ENCODE measurements around the gene DNAJA3. TPM values are rescaled to one million over a fixed set of nuclear protein-coding genes. Genes with fewer than 3 reads are reported as not detected.

The DNAJA3 gene
- total and polyA plus RNA-seq, 4 experiments from 2014 or later: 52.4 to 71.1 (median 61.5) TPM

DNA sequence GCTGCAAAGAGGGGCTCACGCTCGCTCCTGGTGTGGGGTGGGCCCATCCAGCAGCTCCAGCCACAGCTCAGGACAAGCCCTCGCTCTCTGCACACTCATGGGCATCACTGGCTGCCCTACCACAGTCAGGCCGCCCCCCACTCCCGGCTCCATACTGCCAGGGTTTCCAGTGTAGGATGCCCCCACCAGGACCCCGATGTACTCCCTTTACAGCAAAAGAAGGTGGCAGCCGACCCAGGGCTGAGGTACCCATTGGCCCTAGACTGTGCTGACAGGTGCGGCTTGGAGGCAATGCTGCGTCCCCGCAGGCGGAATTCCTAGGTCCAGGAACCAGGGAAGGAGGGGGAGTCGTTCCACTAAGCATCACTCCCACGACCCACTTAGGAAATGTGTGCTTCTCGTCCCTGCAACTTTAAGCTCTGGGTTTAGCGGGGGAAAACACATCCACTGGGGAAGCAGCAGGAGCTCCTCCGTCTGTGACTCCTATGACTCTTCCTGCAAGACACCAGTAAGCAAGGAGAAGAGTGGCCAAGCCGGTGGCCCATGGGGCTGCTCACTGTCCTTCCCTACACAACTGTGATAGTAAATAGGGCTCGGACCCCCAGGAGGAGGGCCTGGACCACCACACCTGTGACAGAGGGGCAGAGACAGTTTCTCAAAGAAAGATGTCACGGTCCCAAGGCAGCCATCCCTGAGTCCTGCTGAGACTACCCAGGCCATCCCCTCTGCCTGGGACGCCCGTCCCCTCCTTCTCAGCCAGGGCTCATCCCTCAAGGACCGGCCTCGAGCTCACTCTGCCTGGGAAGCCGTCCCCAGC, 22.3 kb upstream of the DNAJA3 start:
- peak in 1 of 5 donors; percentile 43 for DNase-seq
- Mint-ChIP-seq H3K4me1 (peaks cover 19 to 36% (median 24%) of the 10 kb centered on the region in 4 donors), H3K9me3 (peaks cover 0 to 17% (median 0%) of the 10 kb centered on the region in 8 donors), H3K27ac (peak overlapping the region in 4 of 7 donors; percentile 42 to 95 (median 82)), H3K36me3 (peaks cover 34 to 73% of the 10 kb centered on the region in 2 donors), H3K27me3 (no peaks in the 10 kb centered on the region), H3K4me3 (no peak overlapping the region)
- no peak overlapping the region for H3K4me3 ChIP-seq (ENCODE audit: low read length in 2 of 2)
- ChIA-PET POLR2A (ENCODE audit: partially characterized antibody) (interaction anchor here (0.6 to 3.0 kb wide), 5 partner anchors 8 to 579 kb away, joined by 3 to 49 read pairs (median 3); partner anchors contain the start of genes CORO7 and PAM16), CTCF (ENCODE audit: partially characterized antibody) (interaction anchor here (0.6 to 3.9 kb wide), 33 partner anchors 10 to 193 kb away, joined by 3 to 50 read pairs (median 4); partner anchors contain the start of genes CORO7 and PAM16)
- no peaks in the 10 kb centered on the region for H3K27me3 ChIP-seq (ENCODE audit: insufficient read depth, low read length)
- H3K27ac ChIP-seq (ENCODE audit: low read depth, low read length): no peak overlapping the region
- no peaks in the 10 kb centered on the region for H3K4me1 ChIP-seq (ENCODE audit: insufficient read depth, low read length)
- intact Hi-C loops (cut with micrococcal nuclease): loop anchor here (2.0 kb wide), 1 partner anchor 115 kb away; no protein-coding TSS in a partner anchor
- H3K36me3 ChIP-seq (ENCODE audit: insufficient read depth, low read length): peaks cover 79% of the 10 kb centered on the region
- no peaks in the 10 kb centered on the region for H3K9me3 ChIP-seq (ENCODE audit: control insufficient read depth in 1 of 2, low read length in 2 of 2)

- H3K4me1 ChIP-seq (ENCODE audit: insufficient read depth, low read length): peaks cover 7% of the 10 kb centered on the region
- ChIA-PET POLR2A (ENCODE audit: partially characterized antibody) (interaction anchor here (3.0 kb wide), 1 partner anchor 10 kb away, joined by 49 read pairs; the partner anchor contains the start of gene CORO7), CTCF (ENCODE audit: partially characterized antibody) (interaction anchor here (0.8 to 3.9 kb wide), 7 partner anchors 9 to 116 kb away, joined by 3 to 50 read pairs (median 4); no protein-coding TSS in a partner anchor)
- H3K4me1 Mint-ChIP-seq: peaks cover 15 to 38% (median 20%) of the 10 kb centered on the region in 4 donors
- H3K27ac Mint-ChIP-seq: peak overlapping the region; percentile 55 to 95 (median 86)
- peaks cover 83% of the 10 kb centered on the region for H3K36me3 ChIP-seq (ENCODE audit: insufficient read depth, low read length)
- no peaks in the 10 kb centered on the region for H3K9me3 ChIP-seq (ENCODE audit: control insufficient read depth in 1 of 2, low read length in 2 of 2)
- no peak overlapping the region for H3K4me3 ChIP-seq (ENCODE audit: low read length in 2 of 2)
- H3K36me3 Mint-ChIP-seq: peaks cover 34 to 74% of the 10 kb centered on the region in 2 donors
- peak; percentile 36 to 60 (median 48) for DNase-seq
- H3K4me3 Mint-ChIP-seq: peak overlapping the region in 5 of 8 donors; percentile 25 to 73 (median 40)
- H3K27ac ChIP-seq (ENCODE audit: low read depth, low read length): no peak overlapping the region
- H3K9me3 Mint-ChIP-seq: peaks cover 0 to 21% (median 0%) of the 10 kb centered on the region in 8 donors
- intact Hi-C loops (cut with micrococcal nuclease): no loop called here
- no peaks in the 10 kb centered on the region for H3K27me3 ChIP-seq (ENCODE audit: insufficient read depth, low read length)
- H3K27me3 Mint-ChIP-seq: no peaks in the 10 kb centered on the region
Measured at GRCh38 chr16:4404247-4404966, 21.3 kb upstream of the DNAJA3 start.

- CTCF ChIA-PET (ENCODE audit: partially characterized antibody): interaction anchor here (0.6 to 3.9 kb wide), 8 partner anchors 8 to 116 kb away, joined by 3 to 50 read pairs (median 4); no protein-coding TSS in a partner anchor
- Mint-ChIP-seq H3K27me3 (no peaks in the 10 kb centered on the region), H3K4me3 (peak overlapping the region in 3 of 8 donors; percentile 44 to 73 (median 54)), H3K4me1 (peaks cover 13 to 37% (median 20%) of the 10 kb centered on the region in 4 donors), H3K9me3 (peaks cover 0 to 19% (median 0%) of the 10 kb centered on the region in 8 donors), H3K36me3 (peaks cover 30 to 74% of the 10 kb centered on the region in 2 donors), H3K27ac (peak overlapping the region; percentile 55 to 95 (median 86))
- H3K9me3 ChIP-seq (ENCODE audit: control insufficient read depth in 1 of 2, low read length in 2 of 2): no peaks in the 10 kb centered on the region
- peaks cover 12% of the 10 kb centered on the region for H3K4me1 ChIP-seq (ENCODE audit: insufficient read depth, low read length)
- H3K27me3 ChIP-seq (ENCODE audit: insufficient read depth, low read length): no peaks in the 10 kb centered on the region
- peaks cover 83% of the 10 kb centered on the region for H3K36me3 ChIP-seq (ENCODE audit: insufficient read depth, low read length)
- POLR2A ChIA-PET (ENCODE audit: partially characterized antibody): interaction anchor here (1.3 kb wide), 1 partner anchor 11 kb away, joined by 4 read pairs; the partner anchor contains the start of gene CORO7
- H3K27ac ChIP-seq (ENCODE audit: low read depth, low read length): no peak overlapping the region
- no peak overlapping the region for H3K4me3 ChIP-seq (ENCODE audit: low read length in 2 of 2)
- peak in 3 of 5 donors; percentile 16 to 43 (median 23) for DNase-seq
- intact Hi-C loops (cut with micrococcal nuclease): no loop called here
Measured at GRCh38 chr16:4404967-4405696, 20.5 kb upstream of the DNAJA3 start.

DNA sequence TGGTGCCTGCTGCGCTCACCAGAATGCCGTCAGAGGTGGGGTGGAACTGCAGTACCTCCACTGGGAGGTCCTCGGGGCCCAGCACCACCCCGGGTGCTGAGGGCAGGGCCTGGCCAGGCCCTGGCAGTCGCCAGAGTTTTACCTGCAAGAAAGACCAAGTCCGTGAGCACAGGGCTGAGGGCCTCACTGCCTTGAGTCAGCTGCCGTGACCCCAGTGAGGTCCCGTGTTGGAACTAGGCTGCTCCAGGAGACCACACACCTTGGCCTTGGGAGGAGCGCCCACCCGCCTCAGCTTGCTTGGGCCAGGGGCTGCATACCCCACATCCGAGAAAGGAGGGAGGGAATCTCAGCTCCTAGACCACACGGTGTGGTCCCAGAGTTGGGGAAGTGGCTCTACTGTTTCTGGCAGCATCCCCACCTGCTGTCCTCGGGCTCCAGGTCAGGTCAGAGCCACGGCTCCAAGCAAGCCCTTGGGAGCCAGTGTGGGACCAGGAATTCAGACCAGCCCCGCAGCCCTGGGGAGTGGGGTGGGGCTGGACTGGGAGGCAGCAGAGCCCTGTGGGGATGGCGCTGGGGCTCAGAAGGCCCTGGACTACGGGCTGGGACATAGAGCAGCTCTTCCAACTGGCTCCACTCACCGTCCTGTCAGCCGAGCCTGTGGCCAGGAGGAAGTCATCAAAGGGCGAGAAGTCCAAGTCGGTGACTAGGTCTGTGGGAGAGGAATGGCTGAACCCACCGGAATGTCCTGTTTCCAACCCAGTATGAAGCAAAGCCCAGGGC, 17.9 kb upstream of the DNAJA3 start:
- H3K36me3 ChIP-seq (ENCODE audit: insufficient read depth, low read length): peaks cover 89% of the 10 kb centered on the region
- Mint-ChIP-seq H3K27me3 (no peaks in the 10 kb centered on the region), H3K4me1 (peaks cover 18 to 44% (median 30%) of the 10 kb centered on the region in 4 donors), H3K36me3 (peaks cover 34 to 75% of the 10 kb centered on the region in 2 donors), H3K4me3 (no peak overlapping the region), H3K27ac (peak overlapping the region in 3 of 7 donors; percentile 10 to 78 (median 23)), H3K9me3 (peaks cover 0 to 10% (median 0%) of the 10 kb centered on the region in 8 donors)
- peaks cover 36% of the 10 kb centered on the region for H3K4me1 ChIP-seq (ENCODE audit: insufficient read depth, low read length)
- no peak overlapping the region for H3K27ac ChIP-seq (ENCODE audit: low read depth, low read length)
- H3K9me3 ChIP-seq (ENCODE audit: control insufficient read depth in 1 of 2, low read length in 2 of 2): no peaks in the 10 kb centered on the region
- ChIA-PET POLR2A (ENCODE audit: partially characterized antibody) (no interaction called here), CTCF (ENCODE audit: partially characterized antibody) (no interaction called here)
- no peaks in the 10 kb centered on the region for H3K27me3 ChIP-seq (ENCODE audit: insufficient read depth, low read length)
- intact Hi-C loops (cut with micrococcal nuclease): no loop called here
- DNase-seq: peak in 2 of 5 donors; percentile 5 to 16
- no peak overlapping the region for H3K4me3 ChIP-seq (ENCODE audit: low read length in 2 of 2)

GRCh38 chr16:4408323-4408690, 17.4 kb upstream of the DNAJA3 start:
- Mint-ChIP-seq H3K36me3 (peaks cover 36 to 76% of the 10 kb centered on the region in 2 donors), H3K27me3 (no peaks in the 10 kb centered on the region), H3K4me1 (peaks cover 23 to 50% (median 34%) of the 10 kb centered on the region in 4 donors), H3K9me3 (peaks cover 0 to 10% (median 0%) of the 10 kb centered on the region in 8 donors), H3K4me3 (no peak overlapping the region), H3K27ac (peak overlapping the region in 2 of 7 donors; percentile 23 to 78)
- Histone ChIP-seq H3K36me3 (ENCODE audit: insufficient read depth, low read length) (peaks cover 89% of the 10 kb centered on the region), H3K4me3 (ENCODE audit: low read length in 2 of 2) (no peak overlapping the region), H3K27ac (ENCODE audit: low read depth, low read length) (no peak overlapping the region), H3K9me3 (ENCODE audit: control insufficient read depth in 1 of 2, low read length in 2 of 2) (no peaks in the 10 kb centered on the region), H3K27me3 (ENCODE audit: insufficient read depth, low read length) (no peaks in the 10 kb centered on the region), H3K4me1 (ENCODE audit: insufficient read depth, low read length) (peaks cover 42% of the 10 kb centered on the region)
- ChIA-PET CTCF (ENCODE audit: partially characterized antibody) (no interaction called here), POLR2A (ENCODE audit: partially characterized antibody) (interaction anchor here (0.6 kb wide), 1 partner anchor 29 kb away, joined by 3 read pairs; no protein-coding TSS in a partner anchor)
- intact Hi-C loops (cut with micrococcal nuclease): no loop called here
- DNase-seq: no peak

All from CD4-positive, alpha-beta memory T cell (primary cell).